Embryonic facial prominence (tissue), 1 donor: ENCODE measurements around the gene GINS2.

Source experiments
- DNase-seq: peaks from one replicate; pipeline ENCODE4 v3.0.0-alpha.2; 2016; ENCODE audit errors: extremely low spot score

Gene GINS2

DNA sequence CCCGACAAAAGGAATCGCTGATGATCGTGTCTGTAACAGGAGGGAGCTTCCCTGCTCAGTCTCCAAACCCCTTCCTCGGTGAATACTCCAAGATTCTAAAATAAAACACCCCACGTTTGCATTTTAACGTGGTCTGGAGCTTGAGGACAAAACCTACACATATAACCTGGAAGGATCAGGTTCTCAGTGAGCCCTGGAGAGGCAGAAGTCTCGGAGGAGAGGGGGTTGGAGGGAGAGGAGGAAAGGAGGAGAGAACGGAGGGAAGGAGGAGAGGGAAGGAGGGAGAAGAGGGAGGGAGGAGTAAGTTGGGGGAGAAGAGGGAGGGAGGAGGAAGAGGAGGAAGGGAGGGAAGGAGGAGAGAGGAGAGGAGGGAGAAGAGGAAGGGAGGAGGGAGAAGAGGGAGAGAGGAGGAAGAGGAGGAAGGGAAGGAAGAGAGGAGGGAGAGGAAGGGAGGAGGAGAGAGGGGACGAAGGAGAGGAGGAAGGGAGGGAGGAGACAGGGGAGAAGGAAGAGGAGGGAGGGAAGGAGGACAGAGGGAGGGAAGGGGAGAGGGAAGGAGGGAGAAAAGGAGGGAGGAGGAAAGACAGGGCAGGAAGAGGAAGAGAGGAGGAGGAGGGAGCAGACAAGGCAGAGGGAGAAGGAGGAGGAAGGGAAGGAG, 27.4 kb upstream of the GINS2 start:
- no peak for DNase-seq

DNA sequence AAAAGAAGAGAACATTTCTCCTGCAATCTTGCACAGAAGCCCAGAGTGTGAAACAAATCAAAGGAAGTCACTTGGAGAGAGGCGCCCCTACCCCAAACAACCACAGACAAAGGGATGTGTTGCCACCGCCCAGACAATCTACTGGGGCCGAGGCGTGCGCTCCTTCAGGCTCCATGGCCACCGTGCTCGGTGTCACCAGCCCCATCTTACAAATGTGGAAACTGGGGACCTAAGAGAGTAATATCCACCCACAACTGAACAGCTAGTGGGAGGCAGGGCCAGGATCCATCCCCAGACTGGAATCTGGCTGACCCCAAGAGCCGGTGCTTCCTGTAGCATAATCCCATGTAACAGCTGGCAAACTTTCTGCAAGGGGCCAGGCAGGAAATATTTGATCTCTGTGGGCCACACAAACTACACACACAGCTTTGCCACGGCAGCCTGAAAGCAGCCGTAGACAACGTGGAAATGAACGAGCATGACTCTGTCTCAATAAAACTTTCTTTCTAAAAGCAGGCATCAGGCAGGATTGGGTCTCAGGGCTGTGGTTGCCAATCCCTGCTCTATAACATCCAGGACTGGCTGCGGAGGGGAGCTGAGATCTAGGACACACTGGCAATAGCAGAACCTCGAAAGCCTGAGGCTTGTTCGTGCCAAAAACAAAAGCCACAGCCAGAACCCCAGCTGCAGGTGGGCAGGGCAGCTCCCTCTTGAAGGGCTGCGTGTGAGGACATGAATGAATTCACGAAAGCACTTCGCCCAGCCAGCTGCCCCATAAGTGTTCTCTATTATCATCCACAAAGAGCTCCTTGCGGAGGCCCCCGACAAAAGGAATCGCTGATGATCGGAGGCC, 26.6 kb upstream of the GINS2 start:
- no peak for DNase-seq

DNA sequence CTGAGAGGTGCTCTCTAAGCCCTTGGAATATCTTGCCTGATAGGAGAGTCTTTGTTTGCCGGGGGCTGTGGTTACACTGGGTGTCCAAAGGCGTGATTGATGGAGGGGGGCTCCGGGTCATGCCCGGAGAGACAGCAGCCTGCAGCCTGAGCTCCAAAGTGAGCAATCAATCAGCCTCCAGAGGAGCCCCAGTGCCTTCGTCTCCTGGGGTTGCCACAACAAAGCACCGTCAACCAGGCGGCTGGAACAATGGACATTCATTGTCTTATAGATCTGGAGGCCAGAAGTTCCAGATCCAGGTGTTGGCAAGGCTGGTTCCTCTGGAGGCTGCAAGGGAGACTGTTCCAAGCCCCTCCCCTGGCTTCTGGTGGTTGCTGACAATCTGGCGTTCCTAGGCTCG, 24.0 kb upstream of the GINS2 start:
- DNase-seq, result no peak

DNA sequence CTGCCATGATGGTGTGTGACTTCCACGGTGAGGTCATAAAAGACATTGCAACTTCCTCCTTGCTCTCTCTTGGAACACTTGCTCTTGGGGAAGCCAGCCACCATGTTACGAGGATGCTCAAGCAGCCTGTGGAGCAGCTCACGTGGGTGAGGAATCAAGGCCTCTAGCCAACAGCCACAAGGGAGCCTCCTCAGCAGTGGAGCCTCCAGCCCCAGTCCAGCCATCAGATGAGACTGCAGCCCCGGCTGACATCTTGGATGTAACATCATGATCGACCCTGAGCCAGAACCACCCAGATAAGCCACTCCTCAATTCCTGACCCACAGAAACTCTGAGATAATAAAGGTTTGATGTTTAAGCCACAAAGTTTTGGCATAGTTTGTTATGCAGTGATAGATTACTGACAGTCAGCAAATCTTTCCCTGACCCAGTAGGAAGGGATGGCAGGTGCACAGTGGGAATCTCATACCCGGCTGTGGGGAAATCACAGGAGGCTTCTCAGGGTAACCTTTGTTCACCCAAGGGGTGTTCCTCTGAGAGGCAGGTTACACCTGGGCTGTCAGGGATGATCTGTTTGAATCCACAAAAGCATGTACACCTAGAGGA, 23.3 kb upstream of the GINS2 start:
- no peak for DNase-seq

DNA sequence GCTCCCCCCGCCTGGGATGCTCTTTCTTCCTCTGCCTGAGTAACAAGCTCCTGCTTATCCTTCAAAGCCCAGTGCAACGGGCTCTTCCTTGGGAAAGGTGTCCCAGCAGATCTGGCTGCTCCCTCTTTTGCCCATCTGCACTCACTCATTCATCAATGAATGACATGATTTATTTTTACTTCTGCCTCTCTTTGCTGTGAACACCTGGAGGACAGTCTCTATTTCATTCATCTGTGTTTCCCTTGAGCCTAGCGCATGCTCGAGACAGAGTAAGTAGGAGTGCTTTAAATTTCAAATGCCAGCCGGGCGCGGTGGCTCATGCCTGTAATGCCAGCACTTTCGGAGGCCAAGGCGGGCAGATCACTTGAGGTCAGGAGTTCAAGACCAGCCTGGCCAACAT, 22.0 kb upstream of the GINS2 start:
- DNase-seq, result no peak

DNA sequence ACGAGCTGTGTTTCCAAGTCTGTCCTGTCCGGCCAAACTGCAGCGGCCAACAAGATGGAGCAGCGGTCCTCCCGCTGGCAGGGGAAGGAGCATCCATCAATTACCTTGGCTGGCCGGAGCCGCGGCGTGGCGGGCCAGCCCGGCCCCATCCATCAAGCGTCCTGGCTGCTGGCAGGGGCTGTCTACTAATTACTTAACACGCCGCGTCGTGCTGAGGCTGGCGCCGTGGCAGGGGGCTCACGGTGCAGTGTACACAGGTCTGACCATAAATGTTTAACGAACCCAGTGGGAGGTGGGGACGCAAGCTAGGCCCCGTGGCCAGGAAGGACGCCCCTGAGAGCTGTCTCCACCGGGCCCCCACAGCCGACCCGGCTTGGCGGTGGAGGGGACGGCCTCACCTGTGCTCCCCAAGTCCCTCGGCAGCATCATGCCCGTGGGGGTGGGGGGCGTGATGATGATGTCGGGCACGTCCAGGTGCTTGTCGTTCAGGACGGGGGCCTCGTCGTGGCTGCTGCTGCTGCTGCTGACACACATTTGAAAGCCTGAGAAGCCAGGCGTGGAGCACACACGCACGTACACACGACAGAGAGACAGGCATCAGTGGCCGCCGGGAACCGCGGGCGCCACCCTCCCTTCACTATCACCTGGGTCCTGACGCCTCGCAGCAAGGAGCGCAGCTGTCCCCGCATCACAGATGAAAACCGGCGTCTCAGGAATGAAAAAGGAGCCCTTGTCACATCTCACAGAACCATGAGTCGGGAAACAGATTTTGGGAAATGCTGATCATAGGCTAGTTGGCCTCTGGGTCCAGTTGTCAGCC, 21.2 kb upstream of the GINS2 start:
- no peak for DNase-seq

DNA sequence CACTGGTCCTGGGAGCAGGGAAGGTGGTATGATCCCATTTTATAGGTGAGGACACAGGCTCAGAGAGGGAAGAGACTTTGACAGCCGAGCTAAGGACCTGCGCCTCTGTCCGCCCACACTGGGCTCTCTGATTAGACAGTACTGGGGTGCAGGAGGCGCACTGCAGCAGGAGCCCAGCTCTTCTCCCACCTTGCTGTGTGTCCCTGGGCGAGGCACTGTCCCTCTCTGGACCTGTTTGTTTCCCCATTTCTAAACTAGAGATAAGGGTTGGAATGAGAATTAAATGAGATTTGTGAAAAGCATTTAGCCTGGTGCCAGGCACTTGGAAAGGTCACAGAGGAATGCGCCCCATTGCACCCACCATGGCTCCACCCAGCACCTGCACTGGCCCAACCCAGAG, 19.6 kb upstream of the GINS2 start:
- DNase-seq, result no peak

DNA sequence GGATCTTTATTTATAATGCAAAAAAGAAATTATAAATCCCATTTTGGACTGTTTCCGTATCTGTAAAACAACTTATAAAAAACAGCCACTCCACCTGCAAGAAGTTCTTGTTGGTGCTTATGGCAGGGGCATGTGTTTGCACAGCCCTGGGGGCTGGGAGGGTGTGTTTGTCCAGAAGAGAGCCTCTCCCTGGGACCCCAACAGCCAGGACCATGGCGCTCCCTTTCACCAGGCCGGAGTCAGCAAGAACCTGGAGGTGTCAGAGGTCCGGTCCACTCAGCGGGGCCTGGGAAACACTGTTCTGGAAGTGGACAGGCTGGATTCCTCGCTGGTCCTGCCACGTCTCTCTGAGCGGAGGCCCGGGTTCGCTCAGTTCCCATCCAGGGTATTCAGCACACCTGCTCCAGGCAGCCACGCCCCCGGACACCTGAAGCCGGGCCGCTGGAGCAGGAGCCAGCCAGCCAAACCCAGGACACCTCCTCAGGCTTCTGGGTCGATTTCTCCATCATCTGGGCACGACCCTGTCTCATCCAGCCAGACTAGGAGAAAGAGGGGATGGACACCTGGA, 18.9 kb upstream of the GINS2 start:
- DNase-seq, result no peak

DNA sequence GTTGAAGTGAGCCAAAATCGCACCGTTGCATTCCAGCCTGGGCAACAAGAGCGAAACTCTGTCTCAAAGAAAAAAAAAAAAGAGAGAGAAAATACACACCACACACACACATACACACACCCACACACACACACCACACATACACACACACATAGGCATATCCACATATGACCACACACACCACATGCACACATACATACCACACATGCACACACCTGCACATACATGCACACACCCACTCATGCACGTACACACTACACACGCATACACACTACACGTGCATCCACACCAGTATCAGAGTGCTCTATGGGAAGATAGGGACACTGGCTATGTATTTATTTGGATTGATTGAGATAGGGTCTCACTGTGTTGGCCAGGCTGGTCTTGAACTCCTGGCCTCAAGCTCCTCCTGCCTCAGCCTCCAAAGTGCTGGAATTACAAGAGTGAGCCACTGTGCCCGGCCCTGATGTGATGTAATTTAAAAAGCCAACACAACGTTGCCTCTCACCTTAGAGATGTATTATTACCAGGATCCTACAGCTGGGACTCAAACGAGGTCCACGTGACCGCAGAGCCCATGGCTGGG, 17.8 kb upstream of the GINS2 start:
- DNase-seq, result no peak

DNA sequence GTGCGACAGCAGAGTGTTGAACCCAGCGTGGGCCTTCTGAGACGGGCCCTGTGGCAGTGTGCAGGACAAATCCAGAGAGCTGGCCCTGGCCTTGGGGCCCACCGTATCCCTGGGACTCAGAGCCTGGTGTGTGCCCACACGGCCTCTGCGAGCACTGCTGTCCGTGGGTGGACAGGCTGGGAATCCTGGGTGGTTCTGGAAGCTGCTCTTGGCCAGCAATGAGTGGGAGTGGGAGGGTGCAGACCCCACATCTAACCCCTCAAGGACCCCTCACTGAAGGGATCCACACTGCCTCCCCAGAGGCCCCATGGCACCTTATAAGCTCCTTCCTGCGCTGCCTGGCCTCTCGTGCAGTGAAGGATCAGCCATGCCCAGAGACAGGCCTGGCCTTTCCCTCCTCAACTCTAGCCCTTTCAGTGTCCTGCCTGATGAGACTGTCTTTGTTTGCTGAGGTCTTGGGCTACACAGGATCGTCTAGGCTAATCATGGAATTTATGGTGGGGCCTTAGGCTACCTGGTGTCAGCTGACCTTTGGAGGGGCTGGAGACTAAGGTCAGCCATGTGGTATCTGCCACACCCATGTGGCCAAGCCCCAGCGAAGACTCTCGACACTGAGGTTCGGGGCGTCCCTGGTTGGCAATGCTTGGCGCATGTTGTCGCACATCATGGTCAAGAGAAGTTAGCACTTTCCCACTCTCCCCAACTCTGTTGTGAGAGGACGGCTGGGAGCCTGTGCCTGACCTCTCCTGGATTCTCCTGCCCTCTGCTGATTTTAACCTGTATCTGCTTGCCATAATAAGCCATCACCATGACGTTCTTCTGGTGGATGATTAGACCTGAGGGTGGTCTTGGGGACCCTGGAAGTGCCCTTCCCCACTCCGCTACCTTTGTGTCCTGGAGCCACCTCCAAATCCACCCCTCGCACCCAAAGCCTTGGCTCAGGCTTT, 16.4 kb upstream of the GINS2 start:
- DNase-seq, result no peak

DNA sequence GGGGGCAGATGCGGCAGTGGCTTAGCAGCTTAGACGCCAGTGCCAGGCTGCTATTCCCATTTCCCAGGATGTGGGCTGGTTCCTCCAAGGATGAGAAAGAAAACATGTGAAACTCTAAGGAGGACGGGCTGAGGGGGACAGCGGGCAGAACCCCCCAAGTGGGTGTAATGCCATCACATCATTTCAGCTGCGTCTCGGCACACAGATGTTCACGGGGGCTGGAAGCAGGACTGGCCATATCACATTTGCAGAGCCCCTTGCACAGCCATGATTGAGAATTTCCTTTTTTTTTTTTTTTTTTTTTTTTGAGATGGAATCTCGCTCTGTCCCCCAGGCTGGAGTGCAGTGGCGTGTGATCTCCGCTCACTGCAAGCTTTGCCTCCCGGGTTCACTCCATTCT, 15.3 kb upstream of the GINS2 start:
- no peak for DNase-seq

DNA sequence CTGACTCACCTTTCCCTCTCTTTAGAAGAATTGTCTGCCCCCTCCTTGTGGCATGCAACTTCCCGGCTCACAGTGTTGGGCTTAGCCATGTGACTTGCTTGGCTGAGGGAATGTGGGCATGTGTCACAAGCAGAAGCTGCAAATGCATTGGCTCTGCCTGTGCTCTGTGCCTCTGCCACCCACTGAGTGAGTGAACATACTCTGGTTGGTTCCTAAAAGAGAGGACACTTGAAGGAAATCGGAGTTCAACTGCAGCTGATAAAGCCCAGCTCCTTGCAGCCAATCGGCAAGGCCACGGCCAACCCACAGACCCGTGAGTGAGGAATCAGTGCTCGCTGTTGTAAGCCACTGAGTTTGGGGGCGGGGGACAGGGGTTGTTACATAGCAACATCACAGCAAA, 10.9 kb upstream of the GINS2 start:
- DNase-seq, result no peak

DNA sequence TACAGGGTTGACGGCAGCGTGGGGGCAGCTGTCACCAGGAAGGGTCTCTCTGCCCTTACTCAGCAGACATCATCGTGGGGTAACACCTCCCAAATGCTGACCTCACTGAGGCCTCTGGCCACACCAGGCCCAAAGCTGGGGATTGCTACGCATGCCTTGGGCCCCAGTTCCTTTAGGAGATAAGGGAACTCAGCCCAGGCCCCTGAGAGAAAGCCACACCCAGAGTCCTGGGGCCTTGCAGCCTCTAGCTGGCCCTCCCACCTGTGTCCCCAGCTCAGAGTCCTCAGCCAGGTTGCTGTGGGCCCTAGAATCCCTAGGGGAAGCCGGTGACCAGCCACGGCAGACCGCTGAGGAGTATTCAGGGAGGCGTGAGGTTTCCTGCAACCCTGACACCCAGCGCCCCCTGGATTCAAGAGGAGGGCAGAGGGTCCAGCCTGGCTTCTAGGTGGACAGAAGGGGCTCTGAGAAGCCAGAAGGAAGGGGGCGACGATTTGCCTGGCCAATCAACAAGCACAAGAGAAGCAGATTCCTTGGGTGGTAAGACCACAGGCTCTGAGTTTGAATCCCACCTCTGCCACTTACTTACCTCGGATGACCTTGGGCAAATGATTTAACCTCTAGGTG, 10.3 kb upstream of the GINS2 start:
- no peak for DNase-seq

DNA sequence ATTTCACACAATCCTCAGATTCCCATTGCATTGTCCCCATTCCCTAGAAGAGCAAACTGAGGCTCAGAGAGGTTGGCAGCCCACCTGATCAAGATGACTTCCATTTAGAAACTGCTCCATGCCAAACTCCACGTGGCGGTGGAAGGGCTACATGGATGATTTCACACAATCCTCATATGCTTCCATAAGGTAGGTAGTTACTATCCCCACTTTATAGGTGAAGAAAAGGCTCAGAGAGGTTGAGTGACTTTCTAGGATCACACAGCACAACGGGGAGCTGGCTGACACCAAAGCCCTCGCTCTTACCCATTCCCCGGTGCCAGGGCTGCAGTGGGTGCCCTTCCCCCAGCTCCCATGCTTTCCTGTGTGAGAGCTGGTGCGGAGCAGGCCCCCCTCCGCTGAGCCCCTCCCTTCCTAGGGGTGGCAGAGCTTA, 9.7 kb upstream of the GINS2 start:
- DNase-seq, result no peak

DNA sequence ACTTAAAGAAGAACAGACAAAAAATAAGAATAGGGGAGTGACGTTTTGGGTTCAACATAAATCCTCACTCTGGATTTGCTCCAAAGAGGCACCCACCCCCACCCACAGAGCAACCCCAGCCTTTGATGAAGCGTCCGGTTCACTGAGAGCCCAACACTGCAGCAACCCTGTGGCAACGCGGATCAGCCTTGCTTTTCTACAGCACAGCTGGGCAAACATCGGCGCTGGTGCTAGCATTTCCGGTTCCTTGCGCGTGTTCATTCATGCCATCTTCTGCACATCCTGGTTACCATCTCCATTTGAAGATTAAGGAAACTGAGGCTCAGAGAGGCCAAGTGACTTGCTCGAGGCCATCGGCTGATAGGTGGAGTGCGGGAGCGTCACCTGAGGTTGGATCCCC, 8.7 kb upstream of the GINS2 start:
- DNase-seq, result no peak

DNA sequence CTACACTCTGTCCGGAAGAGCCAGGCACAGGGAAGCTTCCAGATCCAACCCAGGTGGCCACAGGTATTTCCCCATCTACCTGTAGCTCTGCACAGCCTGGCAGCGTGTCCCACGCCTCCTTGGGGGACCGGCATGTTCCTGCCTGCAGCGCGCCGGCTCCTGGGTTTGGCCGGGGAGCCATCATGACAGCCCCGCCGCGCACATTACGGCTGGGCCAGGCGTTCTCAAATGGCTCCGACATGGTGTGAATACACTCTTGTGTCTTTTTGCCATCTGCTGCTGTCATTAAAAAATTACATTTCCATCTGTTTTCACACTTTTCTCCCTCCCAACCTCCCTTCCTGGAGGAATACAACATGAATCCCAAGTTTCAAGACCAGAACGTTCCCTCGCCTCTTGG, 8.0 kb upstream of the GINS2 start:
- DNase-seq, result no peak

DNA sequence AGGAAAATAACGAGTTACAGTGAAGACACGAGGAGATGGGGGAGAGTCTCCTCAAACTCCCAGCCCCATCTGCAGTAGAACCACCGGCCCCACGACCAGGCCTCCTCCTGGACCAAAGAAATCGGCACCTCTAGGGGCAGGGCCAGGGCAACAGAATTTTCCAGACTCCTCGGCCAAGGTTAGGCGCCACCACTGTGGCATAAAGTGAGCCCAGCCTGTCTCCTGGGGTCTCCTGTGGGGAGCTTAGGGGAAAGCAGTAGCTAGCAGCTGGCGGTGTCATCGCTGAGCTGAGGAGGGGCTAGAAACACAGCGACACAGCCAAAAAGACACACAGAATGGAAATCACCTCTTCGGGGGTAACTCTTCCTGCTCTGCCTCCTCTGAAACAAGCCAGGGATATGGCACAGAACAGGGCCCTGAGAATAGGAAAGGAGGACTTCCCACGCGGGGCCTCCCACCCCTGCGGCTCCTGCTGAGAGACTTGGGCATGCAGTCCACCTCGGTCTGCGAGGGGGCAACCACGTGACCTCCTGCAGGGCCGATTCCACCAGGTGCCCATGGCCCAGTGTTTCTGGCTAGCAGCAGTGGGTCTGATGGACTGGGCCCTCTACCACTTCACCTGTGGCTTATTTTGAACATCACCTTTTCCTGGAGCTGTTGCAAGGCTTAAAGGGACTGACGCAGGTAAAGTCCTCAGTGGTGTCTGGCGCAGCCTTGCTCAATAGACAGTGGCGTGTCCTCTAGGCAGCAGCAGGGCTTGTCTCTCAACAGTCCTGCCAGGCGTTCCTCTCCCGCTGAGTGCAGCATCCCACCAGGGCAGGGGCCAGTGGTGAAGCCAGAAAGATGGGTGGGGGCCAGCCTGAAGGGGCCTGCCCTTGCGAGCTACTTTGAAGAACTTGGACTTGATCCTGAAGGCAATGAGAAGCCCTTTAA, 6.7 kb upstream of the GINS2 start:
- DNase-seq, result no peak

DNA sequence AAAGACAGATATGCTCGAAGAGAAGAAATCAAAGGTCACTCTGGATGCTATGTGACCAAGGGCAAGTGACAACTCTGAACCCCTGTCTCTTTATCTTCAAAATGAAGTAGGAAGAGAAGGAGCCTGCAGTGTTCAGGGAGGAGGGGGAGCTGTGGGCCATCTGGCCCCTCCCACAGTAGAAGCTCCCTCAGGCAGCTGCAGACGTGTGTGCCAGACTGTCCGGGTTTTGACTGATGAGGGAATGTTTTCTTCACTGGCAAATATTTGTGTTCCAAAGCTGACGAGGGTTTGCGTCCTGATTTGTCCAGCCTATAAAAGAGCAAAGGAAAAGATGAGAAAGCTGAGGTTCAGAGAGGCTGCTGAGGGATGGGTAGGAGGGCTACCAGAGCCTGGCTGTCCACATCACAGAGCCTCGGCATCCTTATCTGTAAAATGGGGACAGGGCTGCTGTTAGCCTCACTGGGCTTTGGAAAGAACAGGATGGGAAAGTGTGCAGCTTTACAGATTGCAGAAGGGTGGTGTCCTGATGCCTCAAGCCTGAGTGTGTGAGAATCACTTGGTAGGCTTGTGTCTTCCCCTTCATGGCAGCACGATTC, 1.8 kb upstream of the GINS2 start:
- no peak for DNase-seq
